Erythroblast (primary cell): ENCODE results near the gene PCED1B.

Experiments
- GATA1 ChIP-seq: IDR thresholded peaks from 2 replicates; pipeline ENCODE4 v1.6.1; 2011; ENCODE audit warnings: low read depth, mild to moderate bottlenecking, control low read depth, low read length, moderate library complexity
- POLR2A ChIP-seq: IDR thresholded peaks from 2 replicates; pipeline ENCODE4 v1.6.1; 2011; ENCODE audit warnings: mild to moderate bottlenecking, low read length

GRCh38 chr12:47190271-47190750, 110.9 kb downstream of the PCED1B start:
- TF ChIP-seq POLR2A (no peak), GATA1 (no peak)
